DMS79 (cell line): Measurements from ENCODE around the gene LYPLA2.
A peak's percentile ranks its signal among the peaks of the same experiment; 100 is the strongest.
"Not testable (repeated sequence)": the region's sequence is repeated elsewhere in the genome, so short reads cannot be mapped to it uniquely, and the experiment has no call there.

Source experiments
- DNase-seq: peaks from one replicate; lab custom pipeline; 2025; lab: John Stamatoyannopoulos, UW

Gene LYPLA2

DNA sequence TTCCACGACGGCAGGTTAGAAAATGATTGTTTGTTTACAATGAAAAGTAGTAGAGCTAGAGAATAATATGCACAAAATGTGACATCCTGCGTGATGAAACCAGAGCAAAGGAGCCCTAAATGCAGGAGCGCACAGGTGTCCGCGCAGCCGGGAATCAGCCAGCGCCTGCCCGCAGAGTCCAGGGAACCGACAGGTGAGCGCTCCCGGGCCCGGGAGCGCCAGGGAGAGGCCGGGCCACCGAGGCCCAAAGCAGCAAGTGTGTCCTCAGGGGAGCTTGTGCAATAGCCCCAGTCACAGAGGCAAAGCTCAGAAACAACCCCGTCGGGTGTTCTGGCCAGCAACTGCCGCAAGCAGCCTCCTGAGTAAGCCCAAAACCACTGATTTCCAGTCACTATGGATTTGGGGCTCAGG, 10.4 kb downstream of the LYPLA2 start:
- no peak for DNase-seq

GRCh38 chr1:23801876-23802275, 10.9 kb downstream of the LYPLA2 start:
- no peak for DNase-seq

GRCh38 chr1:23802809-23803342, 11.9 kb downstream of the LYPLA2 start:
- DNase-seq, result not testable (repeated sequence)

GRCh38 chr1:23803674-23804073, 12.7 kb downstream of the LYPLA2 start:
- no peak for DNase-seq

GRCh38 chr1:23804183-23804835, 13.4 kb downstream of the LYPLA2 start:
- no peak for DNase-seq

- DNase-seq, result no peak
Measured at GRCh38 chr1:23805025-23805424, 14.1 kb downstream of the LYPLA2 start.

GRCh38 chr1:23806280-23806679, 15.3 kb downstream of the LYPLA2 start:
- DNase-seq, result no peak

- no peak for DNase-seq
Measured at GRCh38 chr1:23807453-23807852, 16.5 kb downstream of the LYPLA2 start.

DNA sequence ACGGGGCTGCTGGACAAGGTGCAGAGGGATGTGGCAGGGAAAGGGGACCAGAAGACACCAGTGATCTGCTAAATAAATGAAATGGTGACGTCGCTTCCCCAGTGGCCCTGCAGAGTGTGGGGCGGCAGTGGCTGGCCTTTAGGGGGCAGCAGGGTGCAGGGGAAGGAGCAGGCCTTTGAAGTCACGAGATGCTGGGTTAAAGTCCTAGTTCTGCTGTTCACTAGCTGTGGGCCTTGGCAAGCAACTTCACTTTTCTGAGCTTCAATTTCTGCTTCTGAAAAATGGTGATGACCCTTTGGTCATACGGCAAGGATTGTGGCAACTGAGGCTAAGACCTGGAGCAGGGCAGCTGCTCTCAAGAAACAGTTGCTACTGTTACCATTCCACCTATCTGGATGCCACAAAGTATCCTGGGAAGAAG, 18.8 kb downstream of the LYPLA2 start:
- no peak for DNase-seq

DNA sequence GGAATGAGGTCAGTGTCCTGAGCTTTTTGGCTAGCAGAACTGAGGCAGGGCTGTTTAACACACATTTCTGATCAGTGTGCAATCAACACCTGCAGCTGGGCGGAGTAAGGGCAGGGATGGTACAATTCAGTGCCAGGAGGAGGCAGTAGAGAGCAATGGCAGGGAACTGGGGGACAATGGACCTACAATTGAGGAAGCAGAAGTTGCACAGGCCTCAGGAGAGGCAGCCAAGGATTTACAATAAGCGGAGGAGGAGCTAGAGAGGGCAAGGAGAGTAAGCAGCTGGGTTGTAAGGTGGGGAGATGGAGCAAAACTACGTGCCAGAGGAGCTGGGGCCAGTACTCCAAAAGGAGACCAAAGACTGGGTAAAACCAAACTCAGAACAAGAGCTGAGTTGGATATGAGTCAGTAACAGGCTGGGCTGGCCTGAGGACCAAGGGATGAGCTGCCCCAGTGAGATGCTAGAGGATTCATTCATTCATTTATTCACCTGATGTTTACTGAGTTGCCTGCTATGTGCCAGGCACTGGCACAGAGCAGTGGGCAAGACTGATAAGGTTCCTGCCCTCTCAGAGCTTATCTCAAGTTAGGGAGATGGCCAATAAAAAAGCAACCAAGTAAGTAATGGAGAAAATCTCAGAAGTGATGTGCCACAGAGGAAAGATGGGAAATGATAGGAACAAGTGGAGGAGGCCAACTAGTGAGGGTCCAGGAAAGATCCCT, 20.0 kb downstream of the LYPLA2 start:
- DNase-seq, result no peak

GRCh38 chr1:23814016-23814415, 23.1 kb downstream of the LYPLA2 start:
- no peak for DNase-seq

- no peak for DNase-seq
Measured at GRCh38 chr1:23816361-23816760, 25.4 kb downstream of the LYPLA2 start.

- DNase-seq, result no peak
Measured at GRCh38 chr1:23816906-23817305, 26.0 kb downstream of the LYPLA2 start.

DNA sequence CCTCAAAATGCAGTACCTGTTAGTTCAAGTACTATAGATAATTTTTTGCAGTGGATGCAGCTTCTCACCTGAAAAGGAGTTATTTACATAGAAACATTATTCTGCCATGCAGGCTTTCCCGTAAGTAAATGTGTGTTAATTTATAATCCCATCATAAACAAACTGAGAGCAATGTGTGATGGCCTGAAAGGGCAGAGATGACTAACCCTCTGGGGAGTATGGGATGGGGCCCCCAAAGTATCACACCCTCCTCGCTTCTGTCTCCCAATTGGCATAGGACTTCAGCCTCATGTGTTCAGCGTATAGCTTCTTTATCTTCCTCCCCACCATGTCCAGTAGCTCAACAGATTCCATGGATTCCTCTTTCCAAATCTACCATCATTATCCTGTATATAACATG, 26.7 kb downstream of the LYPLA2 start:
- no peak for DNase-seq

GRCh38 chr1:23823767-23824166, 32.8 kb downstream of the LYPLA2 start:
- no peak for DNase-seq

DNA sequence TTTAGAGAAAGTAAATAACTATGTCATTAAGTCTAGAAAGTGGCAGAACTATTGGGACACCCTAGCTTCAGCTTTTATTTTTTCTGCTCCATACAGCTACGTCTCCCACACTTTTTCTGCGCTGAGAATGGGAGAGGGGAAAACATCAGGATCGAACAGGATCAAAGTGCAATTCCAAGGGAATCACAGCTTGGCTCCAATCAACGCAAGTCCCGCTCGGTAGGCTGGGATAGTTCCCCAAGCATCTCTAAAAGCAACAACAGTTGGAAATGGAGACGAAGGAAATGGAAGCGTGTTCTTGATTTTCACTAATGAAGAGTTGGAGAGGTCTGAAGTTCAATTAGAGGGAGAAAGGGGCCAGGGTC, 33.7 kb downstream of the LYPLA2 start:
- DNase-seq, result no peak

DNA sequence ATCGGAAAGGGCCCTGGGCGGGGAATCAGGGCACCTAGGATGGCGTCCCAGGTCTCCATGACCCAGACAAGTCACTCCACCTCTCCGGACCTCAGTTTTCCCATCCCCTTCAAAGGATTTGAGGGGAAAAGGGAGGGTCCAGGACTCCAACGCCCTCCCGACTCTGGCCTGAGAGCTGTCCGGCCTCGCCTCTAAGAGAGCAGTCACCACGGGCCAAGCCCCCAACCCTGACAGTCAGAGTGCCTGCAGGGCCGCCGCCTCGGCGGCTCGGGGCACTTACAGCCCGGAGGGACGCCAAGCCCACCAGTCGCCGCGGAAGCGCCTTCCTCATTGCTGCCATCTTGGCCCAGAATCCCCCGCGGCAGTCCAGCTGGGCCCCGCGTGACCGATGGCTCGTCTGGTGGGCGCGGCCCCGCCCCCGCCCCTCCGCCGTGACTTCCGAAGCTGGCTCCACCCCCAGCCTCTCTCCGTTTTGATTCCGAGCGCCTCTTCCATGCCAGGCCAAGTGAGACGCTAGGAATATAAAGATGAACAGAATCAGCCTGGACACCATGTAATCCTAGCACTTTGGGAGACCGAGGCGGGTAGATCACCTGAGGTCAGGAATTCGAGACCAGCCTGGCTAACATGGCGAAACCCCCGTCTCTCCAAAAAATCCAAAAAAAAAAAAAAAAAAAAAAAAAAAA, 34.3 kb downstream of the LYPLA2 start, which contains the start of gene HMGCL:
Gene HMGCL, minus strand, starts transcription at position 354 of the 686 bp plus-strand sequence. Its CDS starts 14 bp downstream, at position 340.
- peak; percentile 85 for DNase-seq

DNA sequence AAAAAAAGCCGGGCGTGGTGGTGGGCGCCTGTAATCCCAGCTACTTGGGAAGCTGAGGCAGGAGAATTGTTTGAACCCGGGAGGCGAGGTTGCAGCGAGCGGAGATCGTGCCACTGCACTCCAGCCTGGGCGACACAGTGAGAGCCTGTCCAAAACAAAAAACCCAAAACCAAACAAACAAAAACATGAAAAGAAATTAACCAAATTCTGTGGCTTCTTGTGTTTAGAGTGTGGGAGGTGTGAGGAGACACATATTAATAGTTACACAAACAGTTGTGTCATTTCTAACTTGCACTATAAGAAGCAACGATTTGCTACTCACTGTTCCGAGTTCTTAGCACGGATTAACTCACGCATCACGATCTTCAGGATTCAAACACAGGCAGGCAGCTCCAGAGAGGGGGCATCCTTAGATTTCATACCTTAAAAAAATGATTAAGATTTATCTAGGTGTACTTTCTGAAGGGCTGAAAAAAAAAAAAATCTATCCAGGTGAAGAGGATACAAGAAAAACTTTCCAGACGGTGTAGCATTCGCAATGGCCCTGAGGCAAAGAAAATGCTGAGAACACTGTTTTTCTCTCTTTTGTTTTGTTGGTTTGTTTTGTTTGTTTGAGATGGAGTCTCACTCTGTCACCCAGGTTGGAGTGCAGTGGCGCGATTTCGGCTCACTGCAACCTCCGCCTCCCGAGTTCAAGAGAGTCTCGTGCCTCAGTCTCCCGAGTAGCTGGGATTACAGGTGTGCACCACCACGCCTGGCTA, 35.0 kb downstream of the LYPLA2 start:
- DNase-seq, result no peak

GRCh38 chr1:23826590-23826989, 35.6 kb downstream of the LYPLA2 start:
- not testable (repeated sequence) for DNase-seq

- DNase-seq, result no peak
Measured at GRCh38 chr1:23827717-23828116, 36.8 kb downstream of the LYPLA2 start.

GRCh38 chr1:23834156-23834555, 43.2 kb downstream of the LYPLA2 start:
- not testable (repeated sequence) for DNase-seq

GRCh38 chr1:23836037-23836436, 45.1 kb downstream of the LYPLA2 start:
- DNase-seq, result no peak
